Measurements from ENCODE around the gene TMEM132D.

The TMEM132D gene

DNA sequence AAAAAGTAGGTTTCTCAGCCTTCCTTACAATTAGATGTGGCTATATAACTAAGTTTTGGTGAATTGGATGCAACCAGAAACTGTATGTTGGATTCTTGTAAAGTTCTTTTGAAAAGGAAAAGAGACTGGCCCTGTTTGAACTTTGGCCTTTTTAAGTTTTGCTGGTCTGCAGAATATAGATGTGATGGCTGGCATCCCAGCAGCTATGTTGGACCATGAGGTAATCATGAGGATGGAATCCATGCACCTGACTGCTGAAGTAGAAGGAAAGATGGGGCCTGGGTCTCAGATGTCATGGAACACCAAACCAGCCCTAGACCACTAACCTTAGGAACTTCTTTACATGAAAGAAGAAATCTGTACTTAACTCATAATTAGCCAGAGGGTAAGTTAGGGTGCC is 568.1 kb downstream of the TMEM132D start:
- Histone ChIP-seq H3K4me3 (ENCODE audit: low read depth in 1 of 2, low read length in 2 of 2) (peak overlapping the region in 1 of 2 donors; percentile 5), H3K4me1 (ENCODE audit: control insufficient read depth in 1 of 2, insufficient read depth in 2 of 2, low read length in 2 of 2) (no peaks in the 10 kb centered on the region), H3K9me3 (ENCODE audit: control insufficient read depth in 1 of 2, low read length in 2 of 2) (peaks cover 4 to 21% of the 10 kb centered on the region in 2 donors), H3K27ac (ENCODE audit: low read length) (no peak overlapping the region), H3K27me3 (ENCODE audit: low read depth, low read length) (no peaks in the 10 kb centered on the region), H3K36me3 (ENCODE audit: control insufficient read depth in 1 of 2, insufficient read depth in 2 of 2, low read length in 2 of 2) (no peaks in the 10 kb centered on the region)

DNA sequence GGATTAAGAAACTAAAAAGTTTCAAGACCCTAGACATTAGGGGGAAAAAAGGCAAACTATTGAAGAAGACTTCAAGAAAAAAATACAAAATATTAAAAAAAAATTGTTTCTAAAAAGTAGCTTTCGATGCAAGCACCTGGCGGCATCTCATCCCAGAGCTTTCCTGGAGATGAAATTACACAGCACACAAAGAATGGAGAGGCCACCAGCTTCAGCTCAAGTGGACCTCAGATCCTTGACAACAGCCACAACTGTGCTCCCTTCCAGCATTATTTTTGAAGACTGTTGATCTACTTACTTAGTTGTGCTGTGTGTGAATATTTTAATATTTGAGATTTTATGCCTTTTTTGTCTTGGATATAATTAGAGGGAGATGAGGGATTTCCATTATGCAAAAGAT is 571.5 kb downstream of the TMEM132D start:
- Histone ChIP-seq H3K27ac (ENCODE audit: low read length) (no peak overlapping the region), H3K4me3 (ENCODE audit: low read depth in 1 of 2, low read length in 2 of 2) (no peak overlapping the region), H3K9me3 (ENCODE audit: control insufficient read depth in 1 of 2, low read length in 2 of 2) (peaks cover 4 to 18% of the 10 kb centered on the region in 2 donors), H3K36me3 (ENCODE audit: control insufficient read depth in 1 of 2, insufficient read depth in 2 of 2, low read length in 2 of 2) (no peaks in the 10 kb centered on the region), H3K4me1 (ENCODE audit: control insufficient read depth in 1 of 2, insufficient read depth in 2 of 2, low read length in 2 of 2) (no peaks in the 10 kb centered on the region), H3K27me3 (ENCODE audit: low read depth, low read length) (no peaks in the 10 kb centered on the region)

DNA sequence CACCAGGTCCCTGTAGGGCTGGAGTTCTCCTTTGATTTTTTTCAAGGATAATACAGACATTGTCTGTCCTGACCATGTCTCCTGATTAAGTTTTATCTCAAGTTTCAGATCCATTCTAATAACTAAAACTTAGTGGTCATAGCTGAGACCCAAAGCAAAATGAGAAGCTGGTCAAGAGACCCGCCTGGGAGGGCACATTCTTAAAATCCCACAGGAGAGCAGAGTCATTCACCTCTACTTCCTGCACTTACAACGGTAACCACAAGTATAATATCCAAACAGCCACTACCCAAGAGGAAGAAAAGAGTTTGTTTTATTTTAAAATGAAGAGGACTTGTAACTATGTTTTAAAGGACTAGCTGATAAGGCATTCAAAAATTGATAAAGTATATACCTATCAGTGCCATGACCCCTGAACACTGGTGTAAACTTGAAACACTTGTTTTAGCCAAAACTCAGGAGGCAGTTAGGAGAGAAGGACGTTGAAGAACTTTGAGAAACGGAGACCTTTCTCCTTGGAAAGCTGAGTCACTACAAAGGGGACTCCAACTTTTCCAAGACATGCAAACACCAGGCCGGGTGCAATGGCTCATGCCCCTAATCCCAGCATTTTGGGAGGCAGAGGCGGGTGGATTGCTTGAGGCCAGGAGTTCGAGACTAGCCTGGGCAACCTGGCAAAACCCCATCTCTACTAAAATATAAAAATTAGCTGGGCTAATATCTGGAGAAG is 572.3 kb downstream of the TMEM132D start:
- Histone ChIP-seq H3K27ac (ENCODE audit: low read length) (no peak overlapping the region), H3K4me3 (ENCODE audit: low read depth in 1 of 2, low read length in 2 of 2) (no peak overlapping the region)

DNA sequence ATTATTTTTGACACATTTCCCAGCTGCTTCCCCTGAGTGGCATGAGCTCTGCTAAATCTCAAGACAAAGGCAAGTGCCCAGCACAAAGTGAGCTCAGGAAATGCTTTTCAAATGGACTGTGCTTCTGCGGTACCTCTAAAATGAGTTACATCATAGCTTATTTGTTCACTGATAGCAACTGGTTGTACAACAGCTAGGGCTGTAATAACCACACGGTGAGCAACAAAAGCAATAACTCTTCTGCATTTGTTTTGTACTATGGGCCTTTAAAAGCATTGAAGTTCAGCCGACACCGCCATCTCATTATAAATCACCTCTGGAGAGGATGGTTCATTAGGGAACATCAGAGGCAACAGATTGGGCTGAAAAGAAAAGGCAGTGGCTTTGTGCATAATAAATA is 575.6 kb downstream of the TMEM132D start:
- Histone ChIP-seq H3K4me1 (ENCODE audit: control insufficient read depth in 1 of 2, insufficient read depth in 2 of 2, low read length in 2 of 2) (no peaks in the 10 kb centered on the region), H3K36me3 (ENCODE audit: control insufficient read depth in 1 of 2, insufficient read depth in 2 of 2, low read length in 2 of 2) (no peaks in the 10 kb centered on the region), H3K27ac (ENCODE audit: low read length) (no peak overlapping the region), H3K9me3 (ENCODE audit: control insufficient read depth in 1 of 2, low read length in 2 of 2) (no peaks in the 10 kb centered on the region), H3K4me3 (ENCODE audit: low read depth in 1 of 2, low read length in 2 of 2) (no peak overlapping the region), H3K27me3 (ENCODE audit: low read depth, low read length) (no peaks in the 10 kb centered on the region)

More for the DNA sequence above, 572.3 kb downstream of the TMEM132D start:
- Histone ChIP-seq H3K9me3 (ENCODE audit: control insufficient read depth in 1 of 2, low read length in 2 of 2) (peaks cover 4 to 13% of the 10 kb centered on the region in 2 donors), H3K36me3 (ENCODE audit: control insufficient read depth in 1 of 2, insufficient read depth in 2 of 2, low read length in 2 of 2) (no peaks in the 10 kb centered on the region), H3K27me3 (ENCODE audit: low read depth, low read length) (no peaks in the 10 kb centered on the region), H3K4me1 (ENCODE audit: control insufficient read depth in 1 of 2, insufficient read depth in 2 of 2, low read length in 2 of 2) (no peaks in the 10 kb centered on the region)

DNA sequence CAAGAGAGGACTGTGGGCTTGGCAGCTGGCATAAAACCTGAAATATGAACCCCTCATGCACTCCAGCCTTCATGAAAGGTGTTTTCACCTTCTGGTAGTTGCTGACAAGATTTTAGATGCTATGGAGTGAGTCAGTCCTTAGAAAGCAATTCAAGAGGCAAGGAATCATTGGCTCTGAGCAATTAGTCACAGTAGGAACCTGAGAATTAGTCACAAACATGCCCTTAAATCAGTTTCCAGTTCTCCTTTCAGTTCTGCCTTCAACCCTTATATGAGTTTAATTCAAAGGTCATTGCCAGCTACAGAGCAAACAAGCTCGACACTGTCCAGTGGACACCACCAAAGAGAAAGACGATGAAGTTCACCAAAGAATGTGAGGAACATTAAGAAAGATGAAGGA is 578.3 kb downstream of the TMEM132D start:
- no peaks in the 10 kb centered on the region for H3K4me1 ChIP-seq (ENCODE audit: control insufficient read depth in 1 of 2, insufficient read depth in 2 of 2, low read length in 2 of 2)

DNA sequence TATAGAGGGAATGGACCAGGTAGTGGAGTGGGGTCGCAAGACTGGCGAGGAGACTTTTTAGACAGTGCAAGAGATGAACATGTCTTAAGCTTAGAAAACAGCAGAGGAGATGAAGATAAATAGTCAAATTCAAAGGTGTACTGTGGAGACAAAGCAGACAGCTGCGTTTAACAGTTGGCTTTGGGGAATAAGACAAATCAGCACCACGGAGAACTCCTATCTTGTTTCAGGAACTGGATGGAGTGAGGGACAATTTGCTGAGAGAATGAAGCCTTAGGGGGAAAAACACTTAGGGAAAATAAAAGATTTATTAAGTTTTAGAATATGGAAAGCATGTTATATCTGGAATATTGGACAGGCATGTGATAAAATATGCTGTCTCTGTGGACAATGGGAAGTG is 591.8 kb downstream of the TMEM132D start:
- Histone ChIP-seq H3K4me3 (ENCODE audit: low read depth in 1 of 2, low read length in 2 of 2) (no peak overlapping the region), H3K4me1 (ENCODE audit: control insufficient read depth in 1 of 2, insufficient read depth in 2 of 2, low read length in 2 of 2) (no peaks in the 10 kb centered on the region), H3K27ac (ENCODE audit: low read length) (no peak overlapping the region), H3K36me3 (ENCODE audit: control insufficient read depth in 1 of 2, insufficient read depth in 2 of 2, low read length in 2 of 2) (no peaks in the 10 kb centered on the region), H3K9me3 (ENCODE audit: control insufficient read depth in 1 of 2, low read length in 2 of 2) (peaks cover 0 to 6% of the 10 kb centered on the region in 2 donors), H3K27me3 (ENCODE audit: low read depth, low read length) (no peaks in the 10 kb centered on the region)

More for the DNA sequence above, 578.3 kb downstream of the TMEM132D start:
- no peaks in the 10 kb centered on the region for H3K9me3 ChIP-seq (ENCODE audit: control insufficient read depth in 1 of 2, low read length in 2 of 2)
- H3K27ac ChIP-seq (ENCODE audit: low read length): no peak overlapping the region
- no peaks in the 10 kb centered on the region for H3K27me3 ChIP-seq (ENCODE audit: low read depth, low read length)
- H3K4me3 ChIP-seq (ENCODE audit: low read depth in 1 of 2, low read length in 2 of 2): no peak overlapping the region
- no peaks in the 10 kb centered on the region for H3K36me3 ChIP-seq (ENCODE audit: control insufficient read depth in 1 of 2, insufficient read depth in 2 of 2, low read length in 2 of 2)

DNA sequence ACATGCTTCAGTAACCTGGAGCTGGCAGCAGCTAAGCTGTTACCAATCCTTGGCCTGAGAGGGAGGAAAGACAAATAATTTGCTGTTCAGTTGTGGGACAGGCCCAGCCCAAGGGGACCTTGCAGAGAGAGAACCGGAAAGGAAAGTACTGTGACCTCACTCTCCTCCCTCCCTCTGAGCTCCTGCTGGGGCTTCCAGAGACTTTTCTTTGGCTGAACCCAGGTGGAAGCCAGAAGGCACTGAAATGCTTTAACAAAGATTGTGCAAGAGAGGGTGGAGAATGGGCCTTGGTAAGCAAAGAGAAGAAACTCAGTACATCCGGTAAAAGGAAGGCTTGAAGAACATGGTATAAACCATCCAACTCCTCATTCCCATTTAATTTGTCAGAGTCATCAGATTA is 593.5 kb downstream of the TMEM132D start:
- no peak overlapping the region for H3K27ac ChIP-seq (ENCODE audit: low read length)
- H3K4me1 ChIP-seq (ENCODE audit: control insufficient read depth in 1 of 2, insufficient read depth in 2 of 2, low read length in 2 of 2): no peaks in the 10 kb centered on the region
- no peaks in the 10 kb centered on the region for H3K36me3 ChIP-seq (ENCODE audit: control insufficient read depth in 1 of 2, insufficient read depth in 2 of 2, low read length in 2 of 2)
- H3K27me3 ChIP-seq (ENCODE audit: low read depth, low read length): no peaks in the 10 kb centered on the region
- no peak overlapping the region for H3K4me3 ChIP-seq (ENCODE audit: low read depth in 1 of 2, low read length in 2 of 2)
- H3K9me3 ChIP-seq (ENCODE audit: control insufficient read depth in 1 of 2, low read length in 2 of 2): peaks cover 0 to 6% of the 10 kb centered on the region in 2 donors

DNA sequence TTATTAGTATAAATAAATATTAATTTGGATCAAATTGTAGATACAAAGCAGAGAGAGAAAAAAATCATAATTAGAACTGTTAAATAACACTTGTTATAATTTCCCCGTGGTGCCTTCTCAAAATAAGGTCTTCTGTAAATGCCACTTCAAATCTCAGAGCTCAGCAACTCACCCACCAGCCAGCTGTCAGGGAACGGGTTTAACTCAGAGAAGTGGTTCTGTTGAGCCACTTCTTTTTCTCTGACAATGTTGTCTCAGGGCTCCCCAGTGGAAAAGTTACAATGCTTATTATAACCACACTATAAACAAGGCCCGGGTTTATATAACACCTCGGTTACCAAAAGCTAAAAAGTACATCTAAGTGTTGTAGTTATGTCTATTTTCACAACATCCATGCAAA is 598.0 kb downstream of the TMEM132D start:
- Histone ChIP-seq H3K27ac (ENCODE audit: low read length) (no peak overlapping the region), H3K4me1 (ENCODE audit: control insufficient read depth in 1 of 2, insufficient read depth in 2 of 2, low read length in 2 of 2) (no peaks in the 10 kb centered on the region), H3K4me3 (ENCODE audit: low read depth in 1 of 2, low read length in 2 of 2) (no peak overlapping the region), H3K27me3 (ENCODE audit: low read depth, low read length) (no peaks in the 10 kb centered on the region), H3K36me3 (ENCODE audit: control insufficient read depth in 1 of 2, insufficient read depth in 2 of 2, low read length in 2 of 2) (no peaks in the 10 kb centered on the region), H3K9me3 (ENCODE audit: control insufficient read depth in 1 of 2, low read length in 2 of 2) (no peaks in the 10 kb centered on the region)

DNA sequence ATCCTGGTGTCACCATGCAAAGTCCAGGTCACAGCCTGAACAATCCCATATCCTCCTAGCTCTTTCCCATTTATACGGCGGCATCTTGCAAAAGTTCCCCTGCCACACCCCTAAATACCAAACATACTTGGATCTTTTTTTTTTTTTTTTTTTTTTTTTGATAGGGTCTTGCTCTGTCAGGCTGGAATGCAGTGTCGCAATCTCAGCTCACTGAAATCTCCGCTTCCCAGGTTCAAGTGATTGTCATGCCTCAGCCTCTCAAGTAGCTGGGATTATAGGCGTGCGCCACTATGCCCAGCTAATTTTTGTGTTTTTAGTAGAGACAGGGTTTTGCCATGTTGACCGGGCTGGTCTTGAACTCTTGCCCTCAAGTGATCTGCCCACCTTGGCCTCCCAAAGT is 599.3 kb downstream of the TMEM132D start:
- Histone ChIP-seq H3K9me3 (ENCODE audit: control insufficient read depth in 1 of 2, low read length in 2 of 2) (no peaks in the 10 kb centered on the region), H3K4me3 (ENCODE audit: low read depth in 1 of 2, low read length in 2 of 2) (no peak overlapping the region), H3K36me3 (ENCODE audit: control insufficient read depth in 1 of 2, insufficient read depth in 2 of 2, low read length in 2 of 2) (no peaks in the 10 kb centered on the region), H3K27me3 (ENCODE audit: low read depth, low read length) (no peaks in the 10 kb centered on the region), H3K27ac (ENCODE audit: low read length) (no peak overlapping the region), H3K4me1 (ENCODE audit: control insufficient read depth in 1 of 2, insufficient read depth in 2 of 2, low read length in 2 of 2) (no peaks in the 10 kb centered on the region)

DNA sequence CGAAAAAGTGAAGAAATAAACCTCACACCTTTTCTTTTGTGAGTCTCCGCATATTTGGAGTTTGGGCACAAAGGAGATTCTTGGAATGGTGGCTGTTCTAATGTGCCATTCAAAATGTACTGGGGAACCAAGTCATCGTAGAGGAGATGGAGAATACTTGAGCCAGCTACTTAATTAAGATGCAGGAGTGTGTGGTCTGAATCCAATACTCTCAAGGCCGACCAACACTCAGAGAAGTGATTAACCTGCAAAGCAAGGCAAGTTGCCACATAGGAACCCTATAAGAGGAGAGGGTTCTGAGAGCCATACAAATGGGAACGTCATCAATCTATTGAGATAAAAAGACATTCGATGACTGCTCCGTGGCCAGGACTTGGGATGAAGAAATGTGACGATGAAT is 603.8 kb downstream of the TMEM132D start:
- Histone ChIP-seq H3K4me3 (ENCODE audit: low read depth in 1 of 2, low read length in 2 of 2) (no peak overlapping the region), H3K36me3 (ENCODE audit: control insufficient read depth in 1 of 2, insufficient read depth in 2 of 2, low read length in 2 of 2) (no peaks in the 10 kb centered on the region)

DNA sequence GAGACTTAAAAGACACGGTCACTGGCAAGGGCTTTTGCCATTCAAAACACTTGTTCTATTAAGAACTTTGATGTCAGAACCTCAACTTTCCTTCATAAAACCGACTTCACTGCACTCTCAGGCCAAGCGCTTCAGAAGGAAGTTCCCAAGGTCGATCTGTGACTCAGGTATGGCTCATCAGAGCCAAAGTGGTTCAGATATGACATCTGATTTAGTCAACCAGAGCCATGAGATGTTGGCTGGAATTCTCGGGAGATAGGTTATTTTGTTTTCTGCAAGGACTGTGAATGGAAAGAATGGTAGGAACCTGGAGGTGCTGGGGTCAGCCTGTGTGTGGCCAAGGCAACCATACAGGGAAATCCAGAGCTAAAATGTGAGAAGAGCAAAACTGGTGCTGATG is 604.9 kb downstream of the TMEM132D start:
- H3K4me3 ChIP-seq (ENCODE audit: low read depth in 1 of 2, low read length in 2 of 2): no peak overlapping the region
- H3K4me1 ChIP-seq (ENCODE audit: control insufficient read depth in 1 of 2, insufficient read depth in 2 of 2, low read length in 2 of 2): no peaks in the 10 kb centered on the region
- no peaks in the 10 kb centered on the region for H3K36me3 ChIP-seq (ENCODE audit: control insufficient read depth in 1 of 2, insufficient read depth in 2 of 2, low read length in 2 of 2)
- no peaks in the 10 kb centered on the region for H3K27me3 ChIP-seq (ENCODE audit: low read depth, low read length)
- H3K9me3 ChIP-seq (ENCODE audit: control insufficient read depth in 1 of 2, low read length in 2 of 2): peaks cover 0 to 2% of the 10 kb centered on the region in 2 donors
- H3K27ac ChIP-seq (ENCODE audit: low read length): no peak overlapping the region

More for the DNA sequence above, 603.8 kb downstream of the TMEM132D start:
- no peak overlapping the region for H3K27ac ChIP-seq (ENCODE audit: low read length)
- no peaks in the 10 kb centered on the region for H3K27me3 ChIP-seq (ENCODE audit: low read depth, low read length)
- no peaks in the 10 kb centered on the region for H3K9me3 ChIP-seq (ENCODE audit: control insufficient read depth in 1 of 2, low read length in 2 of 2)
- H3K4me1 ChIP-seq (ENCODE audit: control insufficient read depth in 1 of 2, insufficient read depth in 2 of 2, low read length in 2 of 2): no peaks in the 10 kb centered on the region

DNA sequence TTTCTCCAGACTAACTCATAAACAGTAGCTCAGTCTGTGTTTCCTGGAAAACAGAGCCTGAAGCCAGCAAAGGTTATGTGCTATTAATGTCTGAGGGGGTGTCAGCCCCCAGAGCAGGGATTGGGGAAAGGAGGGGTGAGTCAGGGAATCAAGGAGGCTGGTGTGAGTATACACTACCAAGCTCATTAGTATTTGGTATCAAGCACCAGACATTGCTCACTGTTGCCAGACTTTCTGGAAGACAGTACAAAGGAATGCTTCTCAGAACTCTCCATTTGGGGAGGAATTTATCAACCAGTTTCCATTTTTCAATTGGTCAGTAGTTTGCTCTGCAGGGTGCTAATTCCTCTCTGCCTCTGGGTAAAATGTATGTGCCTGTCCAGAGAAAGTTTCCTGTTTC is 607.2 kb downstream of the TMEM132D start:
- peaks cover 0 to 2% of the 10 kb centered on the region in 2 donors for H3K9me3 ChIP-seq (ENCODE audit: control insufficient read depth in 1 of 2, low read length in 2 of 2)
- no peak overlapping the region for H3K27ac ChIP-seq (ENCODE audit: low read length)
- H3K36me3 ChIP-seq (ENCODE audit: control insufficient read depth in 1 of 2, insufficient read depth in 2 of 2, low read length in 2 of 2): no peaks in the 10 kb centered on the region
- no peaks in the 10 kb centered on the region for H3K27me3 ChIP-seq (ENCODE audit: low read depth, low read length)
- H3K4me3 ChIP-seq (ENCODE audit: low read depth in 1 of 2, low read length in 2 of 2): no peak overlapping the region
- no peaks in the 10 kb centered on the region for H3K4me1 ChIP-seq (ENCODE audit: control insufficient read depth in 1 of 2, insufficient read depth in 2 of 2, low read length in 2 of 2)
